BLaER1 treated with 17β-estradiol and CSF1 and Interleukin-3, amounts not matched to agents 10 nM and 100 nM (cell line): ENCODE results near the gene KIAA0319L.
"Not testable (repeated sequence)": the region's sequence is repeated elsewhere in the genome, so short reads cannot be mapped to it uniquely, and the experiment has no call there.

Experiments used
- H3K27ac ChIP-seq, 11 experiments: shearing (Covaris generic); formaldehyde crosslinking; 2 replicates each; pipeline ENCODE4 v1.8.1; 2022
- H3K27me3 ChIP-seq, 11 experiments: shearing (Covaris generic); formaldehyde crosslinking; 2 replicates each; pipeline ENCODE4 v1.8.1; 2022
- H3K36me3 ChIP-seq, 11 experiments: shearing (Covaris generic); formaldehyde crosslinking; 2 replicates each; pipeline ENCODE4 v1.8.1; 2022
- H3K4me1 ChIP-seq, 10 experiments: shearing (Covaris generic); formaldehyde crosslinking; 2 replicates each; pipeline ENCODE4 v1.8.1; 2022
- H3K4me2 ChIP-seq, 11 experiments: shearing (Covaris generic); formaldehyde crosslinking; 2 replicates each; pipeline ENCODE4 v1.8.1; 2022
- H3K4me3 ChIP-seq, 10 experiments: shearing (Covaris generic); formaldehyde crosslinking; 2 replicates each; pipeline ENCODE4 v1.8.1; 2022
- H3K9ac ChIP-seq, 11 experiments: shearing (Covaris generic); formaldehyde crosslinking; 2 replicates each; pipeline ENCODE4 v1.8.1; 2022
- H3K9me3 ChIP-seq, 11 experiments: shearing (Covaris generic); formaldehyde crosslinking; replicated peaks in 1 of 11; 2 replicates each; pipeline ENCODE4 v1.8.1; 2022
- H4K20me1 ChIP-seq, 11 experiments: shearing (Covaris generic); formaldehyde crosslinking; 2 replicates each; pipeline ENCODE4 v1.8.1; 2022
- Cebpa-rat ChIP-seq, 11 experiments: shearing (Covaris generic); IDR thresholded peaks; 2 replicates each; pipeline ENCODE4 v1.8.1; 2022

Gene KIAA0319L

DNA sequence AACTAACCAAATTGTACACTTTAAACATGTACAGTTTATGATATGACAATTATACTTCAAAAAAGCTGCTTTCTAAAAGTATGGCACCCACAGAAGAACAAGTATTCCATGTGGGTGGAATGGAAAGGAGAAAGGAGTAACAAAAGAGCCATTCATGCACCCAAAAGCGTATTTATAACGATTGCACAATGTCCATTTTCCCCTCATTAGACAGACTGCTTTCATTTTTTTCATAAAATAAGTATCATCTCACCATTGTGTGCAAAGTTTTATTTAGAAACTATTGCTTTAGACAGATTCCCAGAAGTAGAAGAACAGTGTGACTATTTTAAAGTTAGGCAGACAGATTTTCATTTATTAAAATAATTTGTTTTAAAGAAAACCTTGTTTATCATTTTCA is 59.6 kb downstream of the KIAA0319L start:
- no peak overlapping the region for H3K27ac ChIP-seq
- H3K27me3 ChIP-seq: no peaks in the 10 kb centered on the region
- no peak overlapping the region for H3K9ac ChIP-seq
- H4K20me1 ChIP-seq: peaks cover 0 to 15% (median 0%) of the 10 kb centered on the region in 11 experiments; a peak in 3 of 22 replicates
- no peak overlapping the region for H3K4me3 ChIP-seq
- no peaks in the 10 kb centered on the region for H3K4me1 ChIP-seq
- peaks cover 6 to 56% (median 16%) of the 10 kb centered on the region in 11 experiments; a peak in 16 of 22 replicates for H3K36me3 ChIP-seq
- peaks cover 10 to 24% (median 17%) of the 10 kb centered on the region in 11 experiments; a peak in 21 of 22 replicates for H3K9me3 ChIP-seq
- no peak overlapping the region for H3K4me2 ChIP-seq
- TF ChIP-seq Cebpa-rat (IDR thresholded peaks at IDR 0.05): no peak

DNA sequence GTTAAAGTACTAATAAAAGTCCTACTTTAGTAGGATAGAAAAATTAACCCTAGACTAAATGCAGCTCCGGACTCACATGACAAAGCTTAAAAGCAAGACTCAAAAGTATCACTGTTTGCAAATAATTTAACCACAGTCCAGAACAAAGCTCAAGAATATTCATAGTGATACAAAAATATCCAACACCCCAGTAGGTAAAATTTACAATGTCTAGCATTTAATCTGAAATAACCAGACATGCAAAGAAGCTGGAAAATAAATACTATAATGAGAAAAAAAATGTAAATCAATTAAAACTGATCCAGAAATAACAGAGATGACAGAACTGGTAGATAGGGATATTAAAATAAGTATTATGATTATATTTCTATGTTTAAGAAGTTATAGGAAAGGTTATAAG is 67.0 kb downstream of the KIAA0319L start:
- TF ChIP-seq Cebpa-rat (IDR thresholded peaks at IDR 0.05): no peak
- H3K4me2 ChIP-seq: no peak overlapping the region
- H3K9me3 ChIP-seq: peaks cover 51 to 76% (median 61%) of the 10 kb centered on the region in 11 experiments

GRCh38 chr1:35488336-35488735 is 68.9 kb downstream of the KIAA0319L start:
- no peak overlapping the region for H3K27ac ChIP-seq
- H3K4me2 ChIP-seq: peak overlapping the region in 10 of 11 experiments; percentile 4 to 60 (median 34); a peak in 16 of 22 replicates

More for the DNA sequence above, 67.0 kb downstream of the KIAA0319L start:
- Histone ChIP-seq H3K4me1 (peaks cover 0 to 12% (median 8%) of the 10 kb centered on the region in 10 experiments; a peak in 12 of 20 replicates), H4K20me1 (no peaks in the 10 kb centered on the region), H3K27ac (no peak overlapping the region), H3K36me3 (peaks cover 10 to 59% (median 43%) of the 10 kb centered on the region in 11 experiments; a peak in 21 of 22 replicates), H3K4me3 (no peak overlapping the region), H3K27me3 (no peaks in the 10 kb centered on the region), H3K9ac (no peak overlapping the region)

GRCh38 chr1:35486858-35487408 is 70.3 kb downstream of the KIAA0319L start:
- Histone ChIP-seq H3K27ac (no peak overlapping the region), H3K4me1 (peaks cover 0 to 16% (median 8%) of the 10 kb centered on the region in 10 experiments; a peak in 12 of 20 replicates), H3K4me2 (no peak overlapping the region), H3K27me3 (no peaks in the 10 kb centered on the region), H3K9me3 (peaks cover 42 to 68% (median 55%) of the 10 kb centered on the region in 11 experiments), H4K20me1 (no peaks in the 10 kb centered on the region), H3K4me3 (no peak overlapping the region), H3K9ac (no peak overlapping the region), H3K36me3 (peaks cover 7 to 46% (median 27%) of the 10 kb centered on the region in 11 experiments; a peak in 19 of 22 replicates)
- no peak for TF ChIP-seq Cebpa-rat (IDR thresholded peaks at IDR 0.05)

More at GRCh38 chr1:35488336-35488735, 68.9 kb downstream of the KIAA0319L start:
- H3K4me3 ChIP-seq: no peak overlapping the region
- H3K9me3 ChIP-seq: peaks cover 44 to 65% (median 57%) of the 10 kb centered on the region in 11 experiments
- peaks cover 0 to 16% (median 8%) of the 10 kb centered on the region in 10 experiments; a peak in 12 of 20 replicates for H3K4me1 ChIP-seq
- peaks cover 8 to 50% (median 29%) of the 10 kb centered on the region in 11 experiments; a peak in 21 of 22 replicates for H3K36me3 ChIP-seq
- no peaks in the 10 kb centered on the region for H3K27me3 ChIP-seq
- TF ChIP-seq Cebpa-rat (IDR thresholded peaks at IDR 0.05): no peak
- no peaks in the 10 kb centered on the region for H4K20me1 ChIP-seq
- no peak overlapping the region for H3K9ac ChIP-seq

DNA sequence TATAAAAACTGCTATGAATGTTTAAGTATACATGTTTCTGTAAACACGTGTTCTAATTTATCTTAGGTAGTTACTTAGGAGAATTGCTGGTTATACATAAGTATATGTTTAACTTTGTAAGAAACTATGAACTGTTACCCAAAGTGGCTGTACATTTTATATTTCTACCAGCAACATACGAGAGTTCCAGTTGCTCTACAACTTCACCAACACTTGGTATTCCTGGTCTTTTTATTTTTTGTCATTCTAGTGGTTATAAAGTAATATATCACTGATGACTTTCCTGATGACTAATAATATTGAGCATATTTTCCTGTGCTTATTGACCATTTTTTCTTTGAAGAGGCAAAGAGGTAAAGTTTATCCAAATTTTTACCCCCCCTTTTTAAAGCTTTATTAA is 76.0 kb downstream of the KIAA0319L start:
- H4K20me1 ChIP-seq: no peaks in the 10 kb centered on the region
- H3K36me3 ChIP-seq: peaks cover 18 to 38% (median 22%) of the 10 kb centered on the region in 11 experiments; a peak in 21 of 22 replicates
- TF ChIP-seq Cebpa-rat (IDR thresholded peaks at IDR 0.05): no peak
- no peak overlapping the region for H3K27ac ChIP-seq
- H3K27me3 ChIP-seq: no peaks in the 10 kb centered on the region
- H3K4me3 ChIP-seq: no peak overlapping the region
- peaks cover 0 to 5% (median 0%) of the 10 kb centered on the region in 10 experiments; a peak in 3 of 20 replicates for H3K4me1 ChIP-seq
- H3K9me3 ChIP-seq: peaks cover 8 to 38% (median 21%) of the 10 kb centered on the region in 11 experiments; a peak in 20 of 22 replicates
- no peak overlapping the region for H3K9ac ChIP-seq
- H3K4me2 ChIP-seq: no peak overlapping the region

DNA sequence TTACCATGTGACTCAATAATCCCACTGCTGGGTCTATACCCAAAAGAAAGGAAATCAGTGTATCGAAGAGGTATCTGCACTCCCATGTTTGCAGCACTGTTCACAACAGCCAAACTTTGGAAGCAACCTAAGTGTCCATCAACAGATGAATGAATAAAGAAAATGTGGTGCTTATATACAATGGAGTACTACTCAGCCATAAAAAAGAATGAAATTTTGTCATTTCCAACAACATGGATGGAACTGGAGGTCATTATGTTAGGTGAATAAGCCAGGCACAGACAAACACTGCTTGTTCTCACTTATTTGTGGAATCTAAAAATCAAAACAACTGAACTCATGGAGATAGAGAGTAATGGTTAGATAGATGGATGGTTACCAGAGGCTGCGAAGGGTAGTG is 79.3 kb downstream of the KIAA0319L start:
- Histone ChIP-seq H3K27me3 (no peaks in the 10 kb centered on the region), H3K9me3 (peaks cover 7 to 26% (median 18%) of the 10 kb centered on the region in 11 experiments; a peak in 19 of 22 replicates), H3K9ac (no peak overlapping the region), H3K36me3 (peaks cover 38 to 59% (median 49%) of the 10 kb centered on the region in 11 experiments), H3K4me3 (no peak overlapping the region), H3K27ac (no peak overlapping the region), H3K4me2 (no peak overlapping the region), H3K4me1 (no peaks in the 10 kb centered on the region), H4K20me1 (no peaks in the 10 kb centered on the region)
- TF ChIP-seq Cebpa-rat (IDR thresholded peaks at IDR 0.05): no peak

DNA sequence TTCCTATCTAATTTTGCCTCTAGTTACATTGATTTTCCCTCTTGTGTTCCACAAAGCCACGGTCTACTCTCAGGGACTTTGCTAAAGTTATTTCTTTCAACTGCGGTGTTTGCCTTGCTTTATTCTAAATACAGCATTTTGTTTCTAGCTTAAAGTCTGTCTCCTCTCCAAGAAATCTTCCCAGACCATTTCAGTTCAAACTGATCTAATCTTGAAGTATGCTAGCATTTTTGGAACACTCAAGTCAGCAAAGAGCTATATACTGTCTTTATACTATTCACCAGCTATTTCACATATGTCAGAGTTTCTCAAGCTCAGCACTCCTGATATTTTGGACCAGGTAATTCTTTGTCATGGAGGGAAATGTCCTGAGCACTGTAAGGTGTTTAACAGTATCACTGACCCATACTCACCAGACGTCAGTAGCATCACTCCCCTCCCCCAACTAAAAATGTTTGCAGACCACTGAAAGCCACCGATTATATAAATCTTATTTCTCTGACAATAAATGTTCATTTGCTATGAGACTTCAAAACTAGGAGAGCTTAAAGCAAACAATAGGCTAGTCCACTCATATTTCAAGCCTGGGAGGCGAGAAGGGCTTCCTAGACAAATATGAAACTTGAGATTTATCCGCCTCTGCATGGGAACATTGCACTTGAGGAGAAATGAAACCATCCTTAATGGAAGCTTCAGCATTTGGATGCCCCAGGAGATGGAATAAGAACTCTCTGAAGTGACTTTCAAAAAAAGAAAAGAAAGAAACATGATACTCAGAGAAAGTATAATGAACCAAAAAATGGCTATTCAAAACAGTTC is 81.1 kb downstream of the KIAA0319L start:
- H3K36me3 ChIP-seq: peaks cover 42 to 77% (median 66%) of the 10 kb centered on the region in 11 experiments
- no peaks in the 10 kb centered on the region for H3K4me1 ChIP-seq
- no peak for TF ChIP-seq Cebpa-rat (IDR thresholded peaks at IDR 0.05)
- no peak overlapping the region for H3K4me3 ChIP-seq
- no peaks in the 10 kb centered on the region for H3K27me3 ChIP-seq
- no peak overlapping the region for H3K4me2 ChIP-seq
- no peak overlapping the region for H3K9ac ChIP-seq
- H3K27ac ChIP-seq: no peak overlapping the region
- H3K9me3 ChIP-seq: peaks cover 0 to 11% (median 2%) of the 10 kb centered on the region in 11 experiments; a peak in 9 of 22 replicates
- H4K20me1 ChIP-seq: no peaks in the 10 kb centered on the region

DNA sequence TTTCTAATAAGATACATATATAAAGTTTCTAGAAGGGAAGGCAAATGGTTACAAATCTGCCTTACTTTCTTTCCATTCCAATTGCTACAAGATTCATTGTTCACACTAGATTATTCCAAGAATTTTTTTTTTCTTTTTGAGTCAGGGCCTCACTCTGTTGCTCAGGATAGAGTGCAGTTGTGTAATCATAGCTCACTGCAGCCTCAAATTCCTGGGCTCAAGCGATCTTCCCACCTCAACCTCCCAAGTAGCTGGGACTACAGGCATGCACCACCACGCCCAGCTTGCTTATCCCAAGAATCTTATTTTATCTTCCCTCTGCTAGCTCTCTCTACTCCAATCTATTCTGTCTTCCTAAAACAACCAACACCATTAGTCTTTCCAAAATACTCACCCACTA is 81.8 kb downstream of the KIAA0319L start:
- H3K27me3 ChIP-seq: no peaks in the 10 kb centered on the region
- TF ChIP-seq Cebpa-rat (IDR thresholded peaks at IDR 0.05): no peak

DNA sequence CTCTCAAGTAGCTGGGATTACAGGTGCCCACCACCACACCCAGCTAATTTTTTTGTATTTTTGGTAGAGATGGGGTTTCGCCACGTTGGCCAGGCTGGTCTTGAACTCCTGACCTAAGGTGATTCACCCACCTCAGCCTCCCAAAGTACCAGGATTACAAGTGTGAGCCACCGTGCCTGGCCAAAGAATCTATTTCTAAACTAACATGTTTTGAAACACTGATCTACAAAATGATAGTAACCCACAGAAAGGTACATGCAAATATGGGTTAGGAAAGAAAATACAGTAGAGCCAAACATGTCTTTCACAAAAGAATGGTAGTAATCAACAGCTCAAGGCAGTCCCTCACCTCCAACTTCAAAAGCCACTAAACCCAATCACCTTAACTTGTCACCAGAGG is 84.0 kb downstream of the KIAA0319L start:
- not testable (repeated sequence) for H3K9ac ChIP-seq, H3K27me3 ChIP-seq, H3K4me2 ChIP-seq, H3K9me3 ChIP-seq, H3K4me3 ChIP-seq, H3K4me1 ChIP-seq, H3K27ac ChIP-seq, H4K20me1 ChIP-seq
- H3K36me3 ChIP-seq: peaks cover 55 to 96% (median 80%) of the 10 kb centered on the region in 11 experiments

More for the DNA sequence above, 81.8 kb downstream of the KIAA0319L start:
- H3K27ac ChIP-seq: no peak overlapping the region
- H3K4me3 ChIP-seq: no peak overlapping the region
- H3K9ac ChIP-seq: no peak overlapping the region
- no peaks in the 10 kb centered on the region for H4K20me1 ChIP-seq
- H3K4me1 ChIP-seq: no peaks in the 10 kb centered on the region
- H3K4me2 ChIP-seq: no peak overlapping the region
- H3K36me3 ChIP-seq: peaks cover 49 to 84% (median 73%) of the 10 kb centered on the region in 11 experiments
- peaks cover 0 to 11% (median 0%) of the 10 kb centered on the region in 11 experiments; a peak in 3 of 22 replicates for H3K9me3 ChIP-seq
